GM23338 (cell line): ENCODE data around the gene CTNNAL1. TPM values are rescaled to one million over a fixed set of nuclear protein-coding genes. Genes with fewer than 3 reads are reported as not detected.
A peak's percentile ranks its signal among the peaks of the same experiment; 100 is the strongest.

Experiments
- ATAC-seq: fragments of 200-7000 bp; cut with Tn5 transposase; 3 replicates; pipeline ENCODE4 v1.9.1; 2020
- DNase-seq: peaks from one replicate; pipeline ENCODE4 v3.0.0-alpha.2; 2015; ENCODE audit warnings: low spot score
- H2AFZ ChIP-seq: fragments of 200-600 bp; sonication (generic); 2 replicates; pipeline ENCODE4 v1.8.0; 2016; ENCODE audit warnings: antibody characterized with exemption, mild to moderate bottlenecking, moderate library complexity
- H3F3A ChIP-seq: fragments of 200-600 bp; sonication (generic); replicated peaks from 2 replicates; pipeline ENCODE4 v1.8.0; 2017; ENCODE audit warnings: antibody characterized with exemption, mixed run types, low read depth
- H3K27ac ChIP-seq: fragments of 200-600 bp; sonication (generic); 2 replicates; pipeline ENCODE4 v1.6.1; 2016; ENCODE audit warnings: low read depth
- H3K27me3 ChIP-seq: fragments of 200-600 bp; sonication (generic); 2 replicates; pipeline ENCODE4 v1.8.0; 2016; ENCODE audit warnings: mild to moderate bottlenecking, mixed run types, moderate library complexity; ENCODE audit not compliant: insufficient read depth
- H3K36me3 ChIP-seq: fragments of 200-600 bp; sonication (generic); 2 replicates; pipeline ENCODE4 v1.8.0; 2016; ENCODE audit warnings: mild to moderate bottlenecking; ENCODE audit not compliant: insufficient read depth
- H3K4me1 ChIP-seq: fragments of 200-600 bp; sonication (generic); 2 replicates; pipeline ENCODE4 v1.8.0; 2016; ENCODE audit warnings: mild to moderate bottlenecking, moderate library complexity; ENCODE audit not compliant: insufficient read depth
- H3K4me2 ChIP-seq: fragments of 200-600 bp; sonication (generic); 2 replicates; pipeline ENCODE4 v1.7.1; 2017; ENCODE audit warnings: mixed run types
- H3K4me3 ChIP-seq: fragments of 200-600 bp; sonication (generic); 2 replicates; pipeline ENCODE4 v1.6.1; 2016; ENCODE audit warnings: mixed run types
- H3K79me2 ChIP-seq: fragments of 200-600 bp; sonication (generic); replicated peaks from 2 replicates; pipeline ENCODE4 v1.8.0; 2017; ENCODE audit warnings: mild to moderate bottlenecking; ENCODE audit not compliant: insufficient read depth
- H3K9me2 ChIP-seq: fragments of 200-600 bp; sonication (generic); 2 replicates; pipeline ENCODE4 v1.8.0; 2017; ENCODE audit not compliant: insufficient read depth
- H4K20me1 ChIP-seq: fragments of 200-600 bp; sonication (generic); replicated peaks from 2 replicates; pipeline ENCODE4 v1.8.0; 2017; ENCODE audit warnings: mild to moderate bottlenecking; ENCODE audit not compliant: insufficient read depth
- H3K27ac Mint-ChIP-seq: 2 replicates; pipeline ENCODE4 v1.8.0; 2020; ENCODE audit warnings: inconsistent platforms, mild to moderate bottlenecking, moderate library complexity, mixed read lengths
- H3K27me3 Mint-ChIP-seq: 3 replicates; pipeline ENCODE4 v1.8.0; 2022; ENCODE audit warnings: low read depth, mild to moderate bottlenecking, moderate library complexity, mixed read lengths, inconsistent platforms; ENCODE audit not compliant: insufficient read depth, poor library complexity
- H3K36me3 Mint-ChIP-seq: 3 replicates; pipeline ENCODE4 v1.8.0; 2021; ENCODE audit warnings: low read depth, mild to moderate bottlenecking, inconsistent platforms, moderate library complexity, mixed read lengths
- H3K4me1 Mint-ChIP-seq: 3 replicates; pipeline ENCODE4 v1.8.0; 2020; ENCODE audit warnings: mild to moderate bottlenecking, inconsistent platforms, mixed read lengths
- H3K4me3 Mint-ChIP-seq: 3 replicates; pipeline ENCODE4 v1.8.0; 2021; ENCODE audit warnings: moderate library complexity, mild to moderate bottlenecking, inconsistent platforms, mixed read lengths
- H3K9me3 Mint-ChIP-seq: 3 replicates; pipeline ENCODE4 v1.8.0; 2020; ENCODE audit warnings: moderate library complexity, mild to moderate bottlenecking, inconsistent platforms, mixed read lengths
- CREB1 ChIP-seq: fragments of 250-450 bp; sonication (Bioruptor Pico); IDR thresholded peaks from 2 replicates; pipeline ENCODE4 v1.5.0; 2020; ENCODE audit warnings: low read depth, mild to moderate bottlenecking, moderate library complexity
- CTCF ChIP-seq, 2 experiments: fragments of 200-600 bp in 1 of 2; sonication (generic) in 1 of 2; conservative IDR thresholded peaks; 2 replicates each; pipeline versions ENCODE4 v1.5.1 to v1.6.1; 2016 to 2017; ENCODE audit warnings: antibody characterized with exemption in 2 of 2, low read depth in 2 of 2, mild to moderate bottlenecking in 2 of 2, moderate library complexity in 1 of 2
- ETS1 ChIP-seq: IDR thresholded peaks from 2 replicates; pipeline ENCODE4 v1.6.1; 2016; ENCODE audit warnings: antibody characterized with exemption
- EZH2 ChIP-seq: fragments of 200-600 bp; sonication (generic); IDR thresholded peaks from one replicate; pipeline ENCODE4 v1.8.0; 2017; ENCODE audit warnings: antibody characterized with exemption, mild to moderate bottlenecking, low read depth; ENCODE audit not compliant: unreplicated experiment
- EZH2phosphoT487 ChIP-seq: fragments of 200-600 bp; sonication (generic); IDR thresholded peaks from one replicate; pipeline ENCODE4 v1.8.1; 2018; ENCODE audit warnings: antibody characterized with exemption; ENCODE audit not compliant: unreplicated experiment
- JUNB ChIP-seq: IDR thresholded peaks from one replicate; pipeline ENCODE4 v1.6.1; 2016; ENCODE audit warnings: antibody characterized with exemption; ENCODE audit not compliant: unreplicated experiment
- NANOG ChIP-seq: IDR thresholded peaks from 2 replicates; pipeline ENCODE4 v1.6.1; 2016; ENCODE audit warnings: antibody characterized with exemption, borderline replicate concordance
- REST ChIP-seq: IDR thresholded peaks from one replicate; pipeline ENCODE4 v1.6.1; 2018; ENCODE audit warnings: antibody characterized with exemption; ENCODE audit not compliant: unreplicated experiment
- STAT1 ChIP-seq: IDR thresholded peaks from one replicate; pipeline ENCODE4 v1.6.1; 2016; ENCODE audit warnings: antibody characterized with exemption; ENCODE audit not compliant: unreplicated experiment
- ZNF462 ChIP-seq: fragments of 250-450 bp; sonication (Bioruptor Pico); IDR thresholded peaks from 2 replicates; pipeline ENCODE4 v1.5.0; 2020; ENCODE audit warnings: mild to moderate bottlenecking, moderate library complexity
- polyA plus RNA-seq: library from polyadenylated mRNA; unstranded; fragments of >200 nt; fragmentation: Nextera tagmentation; extraction: Ambion mirVana; gene quantifications from 2 replicates; pipeline ENCODE4 v1.2.1, GENCODE V29; 2016
- total RNA-seq: library from RNA; depleted of rRNA; stranded (reverse); fragments of >200 nt; shearing (Covaris generic); gene quantifications from 2 replicates; pipeline ENCODE4 v1.2.3, GENCODE V29; 2014

CTNNAL1 gene
- total and polyA plus RNA-seq, 2 experiments from 2014 or later, result 63.0 to 211 TPM

- TF ChIP-seq REST, result no peak
- TF ChIP-seq CTCF (conservative IDR thresholded peaks at IDR 0.05; ENCODE audit: low read depth in 2 of 2), result no peak
- TF ChIP-seq CREB1 (CRISPR knock-in tag), result no peak
- no peak for TF ChIP-seq EZH2
- no peak for TF ChIP-seq EZH2phosphoT487
- TF ChIP-seq STAT1, result no peak
Observed at GRCh38 chr9:109026306-109026705, 13.0 kb upstream of the CTNNAL1 start (continued).

GRCh38 chr9:109022873-109023272, 9.6 kb upstream of the CTNNAL1 start:
- Mint-ChIP-seq H3K4me1 (peaks cover 8% of the 10 kb centered on the region; the same call in 2 of the 3 replicates), H3K4me3 (no peak overlapping the region), H3K36me3 (peaks cover 18% of the 10 kb centered on the region), H3K27ac (no peak overlapping the region), H3K27me3 (peaks cover 5% of the 10 kb centered on the region), H3K9me3 (no peaks in the 10 kb centered on the region; the same call in 2 of the 3 replicates)
- Histone ChIP-seq H4K20me1 (peaks cover 7% of the 10 kb centered on the region; the same call in 1 of the 2 replicates), H2AFZ (no peak overlapping the region), H3K79me2 (no peaks in the 10 kb centered on the region; the same call in 1 of the 2 replicates), H3K9me2 (no peaks in the 10 kb centered on the region), H3K4me2 (no peak overlapping the region), H3K27me3 (no peaks in the 10 kb centered on the region), H3F3A (no peaks in the 10 kb centered on the region), H3K36me3 (peaks cover 3% of the 10 kb centered on the region; the same call in 1 of the 2 replicates), H3K27ac (no peak overlapping the region), H3K4me1 (no peaks in the 10 kb centered on the region), H3K4me3 (no peak overlapping the region)
- DNase-seq, result no peak
- peak; percentile 38; the same call in 1 of the 3 replicates for ATAC-seq
- TF ChIP-seq ZNF462 (CRISPR knock-in tag), result no peak
- TF ChIP-seq EZH2phosphoT487, result no peak
- no peak for TF ChIP-seq NANOG
- TF ChIP-seq EZH2, result no peak
- no peak for TF ChIP-seq JUNB
- TF ChIP-seq ETS1, result no peak
